Gastroesophageal sphincter (tissue), 3 donors: Measurements from ENCODE around the gene COG5.

Source experiments
- EP300 ChIP-seq: sonication (generic); formaldehyde crosslinking; IDR thresholded peaks from one replicate; pipeline ENCODE4 v1.6.1; 2017; ENCODE audit warnings: antibody characterized with exemption, mild to moderate bottlenecking
- POLR2A ChIP-seq, 2 donors: fragments of 450-650 bp; IDR thresholded peaks; one replicate each; pipeline ENCODE4 v1.6.1; 2017; ENCODE audit warnings: antibody characterized with exemption in 2 of 2, mild to moderate bottlenecking in 2 of 2, moderate library complexity in 1 of 2
- POLR2AphosphoS5 ChIP-seq: sonication (generic); formaldehyde crosslinking; IDR thresholded peaks from one replicate; pipeline ENCODE4 v1.6.1; 2017; ENCODE audit warnings: antibody characterized with exemption
- TF ChIP-seq, protein P1 (sequence below), 4 experiments: fragments of 200-600 bp in 2 of 4; fragments of 450-650 bp in 2 of 4; sonication (generic) in 1 of 4; IDR thresholded peaks; one replicate each; pipeline ENCODE4 v1.5.1; 2017 to 2019; ENCODE audit warnings: antibody characterized with exemption in 4 of 4, mild to moderate bottlenecking in 2 of 4, moderate library complexity in 2 of 4

DNA sequence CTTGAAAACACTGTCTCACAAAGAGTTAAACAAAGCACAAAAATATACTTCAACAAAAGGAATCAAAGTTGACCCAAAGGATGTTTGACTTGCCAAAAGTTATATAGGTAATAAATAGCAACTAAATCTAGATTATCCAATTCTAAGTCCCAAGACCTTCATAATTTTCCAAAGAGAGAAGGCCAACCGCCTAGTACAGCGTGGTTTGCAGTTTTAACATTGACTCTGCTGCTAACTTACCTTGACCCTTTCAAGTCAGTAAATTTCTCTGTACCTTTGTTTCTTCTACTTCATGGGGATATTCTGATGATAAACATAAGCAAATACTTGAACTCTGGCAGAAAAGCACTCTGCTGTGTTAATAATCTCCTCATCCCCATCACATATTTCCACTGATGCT lies 95.7 kb downstream of the COG5 start:
- TF ChIP-seq POLR2A (IDR thresholded peaks at IDR 0.05) (no peak), EP300 (no peak), POLR2AphosphoS5 (no peak)
- TF ChIP-seq, protein P1, sequence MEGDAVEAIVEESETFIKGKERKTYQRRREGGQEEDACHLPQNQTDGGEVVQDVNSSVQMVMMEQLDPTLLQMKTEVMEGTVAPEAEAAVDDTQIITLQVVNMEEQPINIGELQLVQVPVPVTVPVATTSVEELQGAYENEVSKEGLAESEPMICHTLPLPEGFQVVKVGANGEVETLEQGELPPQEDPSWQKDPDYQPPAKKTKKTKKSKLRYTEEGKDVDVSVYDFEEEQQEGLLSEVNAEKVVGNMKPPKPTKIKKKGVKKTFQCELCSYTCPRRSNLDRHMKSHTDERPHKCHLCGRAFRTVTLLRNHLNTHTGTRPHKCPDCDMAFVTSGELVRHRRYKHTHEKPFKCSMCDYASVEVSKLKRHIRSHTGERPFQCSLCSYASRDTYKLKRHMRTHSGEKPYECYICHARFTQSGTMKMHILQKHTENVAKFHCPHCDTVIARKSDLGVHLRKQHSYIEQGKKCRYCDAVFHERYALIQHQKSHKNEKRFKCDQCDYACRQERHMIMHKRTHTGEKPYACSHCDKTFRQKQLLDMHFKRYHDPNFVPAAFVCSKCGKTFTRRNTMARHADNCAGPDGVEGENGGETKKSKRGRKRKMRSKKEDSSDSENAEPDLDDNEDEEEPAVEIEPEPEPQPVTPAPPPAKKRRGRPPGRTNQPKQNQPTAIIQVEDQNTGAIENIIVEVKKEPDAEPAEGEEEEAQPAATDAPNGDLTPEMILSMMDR (IDR thresholded peaks at IDR 0.05), result no peak
